ENCODE measurements around the gene SHISA9.

SHISA9 gene

DNA sequence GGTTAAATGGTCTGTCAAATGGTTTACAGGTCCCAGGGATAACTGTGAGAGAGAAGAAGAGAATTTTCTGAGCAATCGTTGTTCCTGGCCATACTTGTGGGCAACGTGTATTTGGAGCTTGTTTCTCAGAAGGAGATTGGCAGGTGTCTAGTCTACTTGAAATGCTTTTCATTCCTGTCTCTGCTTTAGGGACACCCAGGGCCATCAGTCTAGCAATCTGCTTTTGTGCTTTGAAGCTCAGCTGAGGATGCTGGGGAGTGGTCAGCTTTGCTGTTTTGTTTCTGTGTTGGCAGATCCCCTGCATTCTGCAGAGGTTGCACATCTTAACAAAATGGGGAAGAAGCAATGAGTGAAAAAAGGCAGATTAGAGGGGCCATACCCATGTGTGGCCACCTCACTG is 193.7 kb downstream of the SHISA9 start:
- no peak overlapping the region for H3K4me3 ChIP-seq (ENCODE audit: low read depth, low read length)
- TF ChIP-seq, protein P1, sequence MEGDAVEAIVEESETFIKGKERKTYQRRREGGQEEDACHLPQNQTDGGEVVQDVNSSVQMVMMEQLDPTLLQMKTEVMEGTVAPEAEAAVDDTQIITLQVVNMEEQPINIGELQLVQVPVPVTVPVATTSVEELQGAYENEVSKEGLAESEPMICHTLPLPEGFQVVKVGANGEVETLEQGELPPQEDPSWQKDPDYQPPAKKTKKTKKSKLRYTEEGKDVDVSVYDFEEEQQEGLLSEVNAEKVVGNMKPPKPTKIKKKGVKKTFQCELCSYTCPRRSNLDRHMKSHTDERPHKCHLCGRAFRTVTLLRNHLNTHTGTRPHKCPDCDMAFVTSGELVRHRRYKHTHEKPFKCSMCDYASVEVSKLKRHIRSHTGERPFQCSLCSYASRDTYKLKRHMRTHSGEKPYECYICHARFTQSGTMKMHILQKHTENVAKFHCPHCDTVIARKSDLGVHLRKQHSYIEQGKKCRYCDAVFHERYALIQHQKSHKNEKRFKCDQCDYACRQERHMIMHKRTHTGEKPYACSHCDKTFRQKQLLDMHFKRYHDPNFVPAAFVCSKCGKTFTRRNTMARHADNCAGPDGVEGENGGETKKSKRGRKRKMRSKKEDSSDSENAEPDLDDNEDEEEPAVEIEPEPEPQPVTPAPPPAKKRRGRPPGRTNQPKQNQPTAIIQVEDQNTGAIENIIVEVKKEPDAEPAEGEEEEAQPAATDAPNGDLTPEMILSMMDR (conservative IDR thresholded peaks at IDR 0.05; ENCODE audit: low read depth, low read length) = no peak
- DNase-seq (ENCODE audit: low read depth) = no peak

DNA sequence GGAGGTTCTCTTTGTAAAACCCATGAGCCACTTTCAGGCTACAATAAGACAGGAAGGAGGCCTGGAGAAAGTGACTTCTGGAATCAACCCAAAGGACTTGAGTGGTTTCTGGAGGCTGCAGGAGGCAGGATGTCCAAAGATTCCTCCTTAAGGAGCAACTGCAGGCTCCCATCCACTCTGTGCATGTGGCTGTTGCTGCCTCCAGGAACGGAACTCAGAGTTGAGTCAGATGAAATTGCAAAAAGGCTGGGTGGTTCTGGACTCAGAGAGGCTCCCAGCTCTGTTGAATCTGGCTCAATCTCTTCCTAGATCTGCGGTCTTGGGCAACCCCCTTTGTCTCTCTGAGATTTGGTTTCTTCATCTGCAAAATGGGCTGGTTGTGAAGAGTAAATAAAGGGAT is 197.1 kb downstream of the SHISA9 start:
- DNase-seq (ENCODE audit: low read depth) = no peak
- TF ChIP-seq, protein P1 (conservative IDR thresholded peaks at IDR 0.05; ENCODE audit: low read depth, low read length) = no peak
- H3K4me3 ChIP-seq (ENCODE audit: low read depth, low read length) = no peak overlapping the region

DNA sequence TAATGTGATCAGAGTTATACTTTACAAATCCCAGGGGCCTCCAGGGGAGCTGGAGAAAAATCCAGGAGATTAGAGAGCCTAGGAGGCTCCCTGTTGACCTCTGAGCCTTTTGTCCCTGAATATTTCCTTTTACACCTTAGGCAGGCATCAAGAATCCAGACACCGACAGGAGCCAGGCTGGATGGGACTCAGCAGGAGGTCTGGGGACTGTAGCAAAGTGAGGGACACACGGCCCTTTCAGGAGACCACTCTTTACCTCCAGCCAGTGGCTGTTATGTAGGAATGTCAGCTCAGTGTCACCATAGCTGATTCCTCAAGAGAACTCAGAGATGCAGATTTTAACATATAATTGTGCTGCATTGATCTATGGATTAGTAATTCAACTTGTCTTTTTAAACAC is 198.4 kb downstream of the SHISA9 start:
- TF ChIP-seq, protein P1 (conservative IDR thresholded peaks at IDR 0.05; ENCODE audit: low read depth, low read length) = no peak
- DNase-seq (ENCODE audit: low read depth) = no peak
- no peak overlapping the region for H3K4me3 ChIP-seq (ENCODE audit: low read depth, low read length)

DNA sequence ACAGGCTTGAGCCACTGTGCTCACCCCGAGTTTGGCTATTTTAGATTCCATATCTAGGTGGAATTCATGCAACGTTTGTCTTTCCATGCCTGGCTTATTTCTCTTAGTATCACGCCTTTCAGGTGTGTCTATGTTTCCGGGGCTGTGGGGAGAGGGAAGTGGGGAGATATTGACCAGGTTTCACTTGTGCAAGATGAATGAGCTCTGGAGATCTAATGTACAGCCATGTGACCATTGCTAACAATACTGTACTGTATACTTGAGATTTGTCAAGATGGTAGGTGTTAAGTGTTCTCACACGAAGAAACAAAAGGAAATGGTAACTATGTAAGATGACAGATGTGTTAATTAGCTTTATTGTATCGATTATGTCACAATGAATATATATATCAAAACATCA is 199.6 kb downstream of the SHISA9 start:
- TF ChIP-seq, protein P1 (conservative IDR thresholded peaks at IDR 0.05; ENCODE audit: low read depth, low read length) = no peak
- H3K4me3 ChIP-seq (ENCODE audit: low read depth, low read length) = no peak overlapping the region
- no peak for DNase-seq (ENCODE audit: low read depth)

DNA sequence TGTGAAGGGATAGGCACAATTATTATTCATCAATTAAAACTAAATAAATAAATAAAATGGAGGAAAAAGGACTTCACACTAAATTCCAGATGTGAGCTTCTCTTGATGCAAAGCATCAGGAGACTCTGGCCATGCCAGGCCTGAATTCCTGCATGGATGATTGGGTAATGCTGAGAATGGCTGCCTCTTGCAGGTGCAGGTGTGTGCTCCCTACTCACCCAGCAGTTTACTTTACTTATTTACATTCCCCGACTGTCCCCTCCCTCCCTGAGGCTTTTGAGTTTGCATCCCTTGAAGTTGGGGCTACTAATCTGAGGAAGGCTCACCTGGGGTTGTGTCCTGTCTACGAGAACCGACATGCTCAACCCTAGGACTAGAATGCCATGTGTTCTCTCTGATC is 200.4 kb downstream of the SHISA9 start:
- H3K4me3 ChIP-seq (ENCODE audit: low read depth, low read length) = no peak overlapping the region
- TF ChIP-seq, protein P1 (conservative IDR thresholded peaks at IDR 0.05; ENCODE audit: low read depth, low read length) = no peak
- DNase-seq (ENCODE audit: low read depth) = no peak

DNA sequence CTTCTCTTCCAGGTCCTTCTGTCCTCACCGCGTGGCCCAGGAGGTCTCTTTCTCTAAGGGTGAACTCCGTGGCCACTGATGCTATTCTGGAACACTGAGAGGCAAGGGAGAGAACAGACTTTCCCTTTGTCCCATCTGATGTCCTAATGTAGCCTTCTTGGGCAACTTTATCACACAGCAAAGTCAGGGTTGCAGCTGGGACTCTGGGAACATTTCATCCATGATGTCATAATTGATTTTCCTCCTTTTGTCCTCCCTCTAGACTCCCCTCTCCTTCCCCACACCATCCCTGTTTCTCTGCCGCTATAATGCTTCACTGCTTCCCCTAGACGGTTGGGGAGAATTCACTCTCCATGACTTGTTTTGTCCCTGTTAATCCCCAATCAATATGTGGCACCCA is 201.0 kb downstream of the SHISA9 start:
- H3K4me3 ChIP-seq (ENCODE audit: low read depth, low read length) = no peak overlapping the region
- TF ChIP-seq, protein P1 (conservative IDR thresholded peaks at IDR 0.05; ENCODE audit: low read depth, low read length) = no peak
- DNase-seq (ENCODE audit: low read depth) = no peak

DNA sequence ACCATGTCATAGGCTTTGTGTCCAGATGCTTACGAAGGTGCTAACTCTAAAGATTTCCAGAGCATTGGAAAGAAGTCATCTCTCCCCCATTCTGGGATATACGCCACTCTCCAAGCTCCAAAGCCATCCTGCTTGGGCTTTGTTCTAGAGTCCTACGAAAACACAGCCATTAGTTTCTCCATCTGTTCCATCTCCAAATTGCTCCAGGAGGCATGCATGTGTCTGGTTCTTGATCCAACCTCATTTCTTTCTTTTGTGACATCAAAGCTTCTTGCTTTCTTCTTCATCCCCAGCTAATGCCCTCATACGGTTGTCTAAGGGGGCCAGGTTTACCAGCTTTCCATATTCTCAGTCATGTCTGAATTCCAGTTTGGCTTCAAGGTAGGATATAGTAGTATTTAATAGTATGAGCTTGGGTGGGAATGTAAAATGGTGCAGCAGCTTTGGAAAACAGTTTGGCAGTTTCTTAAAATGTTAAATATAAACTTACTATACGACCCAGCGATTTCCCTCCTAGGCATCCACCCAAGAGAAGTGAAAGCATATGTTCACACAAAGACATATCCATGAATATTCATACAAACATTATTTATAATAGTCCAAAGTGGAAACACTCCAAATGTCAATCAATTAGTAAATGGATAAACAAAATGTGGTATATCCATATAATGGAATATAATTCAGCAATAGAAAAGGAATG is 202.6 kb downstream of the SHISA9 start:
- TF ChIP-seq, protein P1 (conservative IDR thresholded peaks at IDR 0.05; ENCODE audit: low read depth, low read length) = no peak
- no peak overlapping the region for H3K4me3 ChIP-seq (ENCODE audit: low read depth, low read length)
- no peak for DNase-seq (ENCODE audit: low read depth)

Data from choroid plexus epithelial cell (primary cell).